Mucosa of rectum (tissue), 2 donors: Measurements from ENCODE around the gene SMO.
"Not testable (repeated sequence)": the region's sequence is repeated elsewhere in the genome, so short reads cannot be mapped to it uniquely, and the experiment has no call there.

Source experiments
- H3K27ac ChIP-seq, 2 donors: one replicate each; pipeline ENCODE4 v1.7.0; 2013; ENCODE audit warnings: inconsistent platforms in 2 of 2, low read depth in 2 of 2, low read length in 2 of 2
- H3K27me3 ChIP-seq, 2 donors: one replicate each; pipeline ENCODE4 v1.7.0; 2013; ENCODE audit warnings: low read length in 2 of 2; ENCODE audit not compliant: control insufficient read depth in 2 of 2, insufficient read depth in 2 of 2
- H3K36me3 ChIP-seq, 2 donors: one replicate each; pipeline ENCODE4 v1.7.0; 2013; ENCODE audit warnings: low read length in 2 of 2; ENCODE audit not compliant: control insufficient read depth in 2 of 2, insufficient read depth in 2 of 2
- H3K4me1 ChIP-seq, 2 donors: one replicate each; pipeline ENCODE4 v1.7.0; 2013; ENCODE audit warnings: low read length in 2 of 2, mild to moderate bottlenecking in 1 of 2; ENCODE audit not compliant: control insufficient read depth in 2 of 2, insufficient read depth in 2 of 2
- H3K4me3 ChIP-seq, 2 donors: one replicate each; pipeline ENCODE4 v1.7.0; 2013; ENCODE audit warnings: low read length in 2 of 2
- H3K9ac ChIP-seq, 2 donors: one replicate each; pipeline ENCODE4 v1.7.0; 2013; ENCODE audit warnings: low read length in 2 of 2, low read depth in 1 of 2, mild to moderate bottlenecking in 1 of 2
- H3K9me3 ChIP-seq, 2 donors: one replicate each; pipeline ENCODE4 v1.7.0; 2013; ENCODE audit warnings: low read length in 2 of 2; ENCODE audit not compliant: control insufficient read depth in 2 of 2
- donor health status: healthy.
- donor health status: Normal muscosa, but diverticular disease.

Gene SMO

GRCh38 chr7:129169686-129170440 lies 18.6 kb upstream of the SMO start:
- peaks cover 0 to 12% of the 10 kb centered on the region in 2 donors for H3K4me1 ChIP-seq
- H3K4me3 ChIP-seq = peak overlapping the region; percentile 59 to 61
- H3K27ac ChIP-seq = peak overlapping the region in 1 of 2 donors; percentile 27
- no peaks in the 10 kb centered on the region for H3K36me3 ChIP-seq
- no peaks in the 10 kb centered on the region for H3K9me3 ChIP-seq
- peak overlapping the region; percentile 8 to 24 for H3K9ac ChIP-seq
- no peaks in the 10 kb centered on the region for H3K27me3 ChIP-seq

- peaks cover 0 to 12% of the 10 kb centered on the region in 2 donors for H3K4me1 ChIP-seq
- no peaks in the 10 kb centered on the region for H3K27me3 ChIP-seq
- no peaks in the 10 kb centered on the region for H3K9me3 ChIP-seq
- H3K4me3 ChIP-seq = no peak overlapping the region
- no peak overlapping the region for H3K27ac ChIP-seq
- no peak overlapping the region for H3K9ac ChIP-seq
- no peaks in the 10 kb centered on the region for H3K36me3 ChIP-seq
These were observed 17.9 kb upstream of the SMO start for GRCh38 chr7:129170441-129171021.

- not testable (repeated sequence) for H3K4me1 ChIP-seq, H3K9ac ChIP-seq, H3K36me3 ChIP-seq, H3K27ac ChIP-seq, H3K9me3 ChIP-seq, H3K4me3 ChIP-seq, H3K27me3 ChIP-seq
These were observed 14.6 kb upstream of the SMO start for GRCh38 chr7:129173861-129174260.

- H3K27me3 ChIP-seq = no peaks in the 10 kb centered on the region
- H3K4me3 ChIP-seq = no peak overlapping the region
- H3K4me1 ChIP-seq = no peaks in the 10 kb centered on the region
- no peaks in the 10 kb centered on the region for H3K36me3 ChIP-seq
- H3K27ac ChIP-seq = no peak overlapping the region
- H3K9me3 ChIP-seq = no peaks in the 10 kb centered on the region
- H3K9ac ChIP-seq = no peak overlapping the region
These were observed 11.3 kb upstream of the SMO start for GRCh38 chr7:129176916-129177710.

- Histone ChIP-seq H3K9me3 (no peaks in the 10 kb centered on the region), H3K27ac (no peak overlapping the region), H3K9ac (no peak overlapping the region), H3K36me3 (no peaks in the 10 kb centered on the region), H3K27me3 (peaks cover 9 to 13% of the 10 kb centered on the region in 2 donors), H3K4me1 (peaks cover 2 to 3% of the 10 kb centered on the region in 2 donors), H3K4me3 (no peak overlapping the region)
These were observed 3.3 kb upstream of the SMO start for GRCh38 chr7:129184981-129185670.

GRCh38 chr7:129186749-129187260 lies 1.6 kb upstream of the SMO start:
- Histone ChIP-seq H3K9ac (no peak overlapping the region), H3K36me3 (no peaks in the 10 kb centered on the region), H3K4me1 (peaks cover 2 to 3% of the 10 kb centered on the region in 2 donors)

GRCh38 chr7:129187681-129188371 lies 607 bp upstream of the SMO start:
- Histone ChIP-seq H3K36me3 (no peaks in the 10 kb centered on the region), H3K27ac (no peak overlapping the region), H3K4me3 (peak overlapping the region; percentile 44 to 53), H3K27me3 (peaks cover 14 to 21% of the 10 kb centered on the region in 2 donors), H3K9ac (peak overlapping the region in 1 of 2 donors; percentile 30), H3K4me1 (peaks cover 2 to 3% of the 10 kb centered on the region in 2 donors), H3K9me3 (no peaks in the 10 kb centered on the region)

More at GRCh38 chr7:129186749-129187260, 1.6 kb upstream of the SMO start:
- no peak overlapping the region for H3K27ac ChIP-seq
- peaks cover 14 to 18% of the 10 kb centered on the region in 2 donors for H3K27me3 ChIP-seq
- H3K4me3 ChIP-seq = no peak overlapping the region
- no peaks in the 10 kb centered on the region for H3K9me3 ChIP-seq

GRCh38 chr7:129188892-129189660 lies 643 bp downstream of the SMO start:
- Histone ChIP-seq H3K9me3 (no peaks in the 10 kb centered on the region), H3K9ac (peak overlapping the region in 1 of 2 donors; percentile 30), H3K27me3 (peaks cover 14 to 21% of the 10 kb centered on the region in 2 donors), H3K4me3 (peak overlapping the region; percentile 44 to 51), H3K36me3 (no peaks in the 10 kb centered on the region), H3K4me1 (peaks cover 2 to 3% of the 10 kb centered on the region in 2 donors), H3K27ac (no peak overlapping the region)
